Hepatocyte (in vitro differentiated cells): ENCODE results near the gene DENND1A. TPM values are rescaled to one million over a fixed set of nuclear protein-coding genes. Genes with fewer than 3 reads are reported as not detected.

Source experiments
- DNase-seq: peaks from one replicate; pipeline ENCODE4 v3.0.0-alpha.2; 2016; ENCODE audit warnings: low spot score
- H2AFZ ChIP-seq: fragments of 200-600 bp; sonication (generic); 2 replicates; pipeline ENCODE4 v1.6.0; 2016; ENCODE audit warnings: antibody characterized with exemption, mild to moderate bottlenecking
- H3K27ac ChIP-seq: fragments of 200-600 bp; sonication (generic); 2 replicates; pipeline ENCODE4 v1.5.1; 2016; ENCODE audit warnings: mild to moderate bottlenecking
- H3K27me3 ChIP-seq: fragments of 200-600 bp; sonication (generic); 2 replicates; pipeline ENCODE4 v1.6.1; 2016
- H3K36me3 ChIP-seq: fragments of 200-600 bp; sonication (generic); replicated peaks from 2 replicates; pipeline ENCODE4 v1.5.1; 2016; ENCODE audit warnings: low read depth; ENCODE audit not compliant: insufficient read depth
- H3K4me1 ChIP-seq: fragments of 200-600 bp; sonication (generic); 2 replicates; pipeline ENCODE4 v1.5.1; 2016; ENCODE audit warnings: mild to moderate bottlenecking, moderate library complexity; ENCODE audit not compliant: insufficient read depth
- H3K4me2 ChIP-seq: fragments of 200-600 bp; sonication (generic); 2 replicates; pipeline ENCODE4 v1.6.0; 2016
- H3K4me3 ChIP-seq: fragments of 200-600 bp; sonication (generic); 2 replicates; pipeline ENCODE4 v1.5.1; 2016; ENCODE audit warnings: mild to moderate bottlenecking
- H3K79me2 ChIP-seq: fragments of 200-600 bp; sonication (generic); 2 replicates; pipeline ENCODE4 v1.6.0; 2017; ENCODE audit warnings: mild to moderate bottlenecking
- H3K9me2 ChIP-seq: fragments of 200-600 bp; sonication (generic); replicated peaks from 2 replicates; pipeline ENCODE4 v1.6.0; 2017; ENCODE audit warnings: mild to moderate bottlenecking; ENCODE audit not compliant: insufficient read depth
- H3K9me3 ChIP-seq: fragments of 200-600 bp; sonication (generic); 2 replicates; pipeline ENCODE4 v1.5.1; 2016; ENCODE audit warnings: low read depth, mild to moderate bottlenecking
- H4K20me1 ChIP-seq: fragments of 200-600 bp; sonication (generic); 2 replicates; pipeline ENCODE4 v1.6.0; 2016; ENCODE audit warnings: mild to moderate bottlenecking; ENCODE audit not compliant: insufficient read depth, poor library complexity, severe bottlenecking
- EZH2 ChIP-seq: fragments of 200-600 bp; sonication (generic); IDR thresholded peaks from 2 replicates; pipeline ENCODE4 v1.6.1; 2016; ENCODE audit warnings: antibody characterized with exemption, mild to moderate bottlenecking, borderline replicate concordance
- EZH2phosphoT487 ChIP-seq: fragments of 200-600 bp; sonication (generic); IDR thresholded peaks from one replicate; pipeline ENCODE4 v1.6.1; 2018; ENCODE audit warnings: antibody characterized with exemption, mild to moderate bottlenecking, low read depth, moderate library complexity; ENCODE audit not compliant: unreplicated experiment, severe bottlenecking
- WGBS: methylation state at CpG from one replicate; pipeline ENCODE4 v1.1.6; 2016; ENCODE audit warnings: low lambda C conversion rate; ENCODE audit errors: missing lambda C conversion rate; 5-methylcytosine and 5-hydroxymethylcytosine counted together
- polyA plus RNA-seq: library from polyadenylated mRNA; unstranded; fragments of >200 nt; fragmentation: Nextera tagmentation; extraction: Ambion mirVana; gene quantifications from 2 replicates; pipeline ENCODE4 v1.2.1, GENCODE V29; 2016
- total RNA-seq: library from RNA; depleted of rRNA; stranded (reverse); fragments of >200 nt; gene quantifications from 2 replicates; pipeline ENCODE4 v1.2.3, GENCODE V29; 2014
- TF ChIP-seq, protein P1 (sequence below): fragments of 200-600 bp; sonication (generic); IDR thresholded peaks from 2 replicates; pipeline ENCODE4 v1.5.1; 2016; ENCODE audit warnings: antibody characterized with exemption, mild to moderate bottlenecking; ENCODE audit not compliant: poor library complexity

DENND1A gene
- total and polyA plus RNA-seq, 2 experiments from 2014 or later: 24.0 to 28.9 TPM

DNA sequence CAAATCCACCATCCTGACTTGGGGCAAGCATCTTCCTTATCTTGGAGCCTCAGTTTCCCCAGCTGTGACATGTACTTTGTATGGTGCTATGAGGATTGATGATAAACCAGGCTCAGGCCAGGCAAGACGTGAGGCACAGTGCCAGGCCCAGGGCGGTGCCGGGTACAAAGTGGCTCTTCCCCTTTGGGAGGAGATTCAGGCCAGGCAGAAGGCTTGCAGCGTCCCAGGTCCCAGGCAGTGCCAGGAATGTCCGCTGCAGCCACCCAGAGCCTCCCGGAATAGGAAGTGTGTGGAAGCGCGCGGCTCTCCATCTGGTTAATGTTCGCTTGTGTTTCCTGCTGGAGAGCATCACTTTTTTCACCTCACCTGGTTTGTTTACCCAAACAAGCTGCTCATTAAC, 12.6 kb upstream of the DENND1A start:
- Histone ChIP-seq H3K4me3 (no peak overlapping the region), H3K27me3 (no peaks in the 10 kb centered on the region), H3K9me2 (no peaks in the 10 kb centered on the region), H3K9me3 (no peaks in the 10 kb centered on the region), H3K27ac (no peak overlapping the region), H3K36me3 (no peaks in the 10 kb centered on the region), H3K4me1 (peaks cover 8% of the 10 kb centered on the region), H3K79me2 (no peaks in the 10 kb centered on the region), H4K20me1 (no peaks in the 10 kb centered on the region), H2AFZ (no peak overlapping the region), H3K4me2 (no peak overlapping the region)
- TF ChIP-seq EZH2phosphoT487: no peak
- TF ChIP-seq, protein P1, sequence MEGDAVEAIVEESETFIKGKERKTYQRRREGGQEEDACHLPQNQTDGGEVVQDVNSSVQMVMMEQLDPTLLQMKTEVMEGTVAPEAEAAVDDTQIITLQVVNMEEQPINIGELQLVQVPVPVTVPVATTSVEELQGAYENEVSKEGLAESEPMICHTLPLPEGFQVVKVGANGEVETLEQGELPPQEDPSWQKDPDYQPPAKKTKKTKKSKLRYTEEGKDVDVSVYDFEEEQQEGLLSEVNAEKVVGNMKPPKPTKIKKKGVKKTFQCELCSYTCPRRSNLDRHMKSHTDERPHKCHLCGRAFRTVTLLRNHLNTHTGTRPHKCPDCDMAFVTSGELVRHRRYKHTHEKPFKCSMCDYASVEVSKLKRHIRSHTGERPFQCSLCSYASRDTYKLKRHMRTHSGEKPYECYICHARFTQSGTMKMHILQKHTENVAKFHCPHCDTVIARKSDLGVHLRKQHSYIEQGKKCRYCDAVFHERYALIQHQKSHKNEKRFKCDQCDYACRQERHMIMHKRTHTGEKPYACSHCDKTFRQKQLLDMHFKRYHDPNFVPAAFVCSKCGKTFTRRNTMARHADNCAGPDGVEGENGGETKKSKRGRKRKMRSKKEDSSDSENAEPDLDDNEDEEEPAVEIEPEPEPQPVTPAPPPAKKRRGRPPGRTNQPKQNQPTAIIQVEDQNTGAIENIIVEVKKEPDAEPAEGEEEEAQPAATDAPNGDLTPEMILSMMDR: no peak
- TF ChIP-seq EZH2: no peak
- WGBS: 96% methylated on average over 10 of the region's 10 CpGs
- DNase-seq: no peak

DNA sequence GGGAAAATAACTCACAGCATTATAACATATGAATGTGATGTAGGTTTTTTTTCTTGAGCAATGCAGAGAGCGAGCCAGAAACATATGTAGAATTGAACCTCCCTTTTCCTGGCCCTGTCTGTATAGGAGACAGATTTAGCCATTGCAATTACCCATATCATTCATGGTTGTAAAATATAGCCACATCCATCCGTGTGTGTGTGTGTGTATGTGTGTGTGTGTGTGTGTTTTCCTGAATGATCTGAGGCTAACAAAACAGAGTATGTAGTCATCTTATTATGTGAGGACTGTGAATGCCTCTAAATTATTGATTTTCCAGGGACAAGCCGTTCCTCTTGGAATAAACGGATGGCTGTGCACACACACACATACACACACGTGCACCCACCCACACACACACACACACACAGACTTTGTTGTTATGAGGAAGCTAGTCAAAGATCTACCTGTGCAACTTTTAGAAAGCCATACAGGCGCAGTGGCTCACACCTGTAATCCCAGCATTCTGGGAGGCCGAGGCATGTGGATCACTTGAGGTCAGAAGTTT, 11.7 kb upstream of the DENND1A start:
- Histone ChIP-seq H3K9me3 (no peaks in the 10 kb centered on the region), H3K9me2 (no peaks in the 10 kb centered on the region), H3K4me1 (peaks cover 8% of the 10 kb centered on the region), H2AFZ (no peak overlapping the region), H3K4me2 (no peak overlapping the region), H3K79me2 (no peaks in the 10 kb centered on the region), H3K4me3 (no peak overlapping the region), H4K20me1 (no peaks in the 10 kb centered on the region), H3K27me3 (no peaks in the 10 kb centered on the region), H3K36me3 (no peaks in the 10 kb centered on the region), H3K27ac (no peak overlapping the region)
- no peak for DNase-seq
- TF ChIP-seq EZH2phosphoT487: no peak
- TF ChIP-seq, protein P1: no peak
- no peak for TF ChIP-seq EZH2
- WGBS: 84% methylated on average over 7 of the region's 7 CpGs

DNA sequence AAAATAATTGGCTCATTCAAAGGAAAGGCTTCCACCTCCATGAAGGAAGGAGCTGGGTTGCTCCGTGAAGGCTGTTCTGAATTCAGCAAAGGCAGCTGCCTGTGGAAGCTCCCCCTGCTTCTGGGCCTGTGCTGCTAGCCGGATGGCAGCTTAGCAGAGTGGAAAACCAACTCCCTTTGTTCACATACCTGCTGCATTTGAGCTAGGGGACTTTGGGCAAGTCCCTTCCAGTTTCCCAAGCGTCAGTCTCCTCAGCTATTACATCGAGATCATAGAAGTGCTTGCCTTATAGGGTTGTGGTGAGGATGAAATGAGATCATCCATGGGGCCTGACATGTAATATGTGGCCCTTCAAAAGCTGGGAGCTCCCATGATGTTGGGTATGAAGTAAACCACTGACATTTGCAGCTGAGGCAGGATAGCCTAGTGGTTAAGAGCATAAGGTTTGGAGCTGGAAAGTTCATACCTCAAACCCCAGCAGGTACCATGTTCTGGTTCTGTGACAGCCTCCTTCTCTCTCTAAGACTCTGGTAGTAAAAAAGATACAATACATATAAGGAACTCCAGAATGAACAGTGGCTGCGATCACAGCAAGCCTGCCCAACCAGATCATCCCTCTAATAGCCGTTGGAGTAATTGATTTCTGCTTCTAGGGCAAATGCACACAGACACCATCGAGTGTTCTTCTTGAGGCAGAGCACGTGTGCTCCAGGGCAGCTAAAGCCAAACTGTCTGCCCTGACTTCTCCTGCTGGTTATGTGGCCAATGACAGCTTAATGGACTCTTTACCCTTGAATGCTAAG, 11.0 kb upstream of the DENND1A start:
- H3K4me1 ChIP-seq: peaks cover under 1% of the 10 kb centered on the region
- DNase-seq: no peak
- H3K4me3 ChIP-seq: no peak overlapping the region
- TF ChIP-seq EZH2: no peak
- TF ChIP-seq, protein P1: no peak
- TF ChIP-seq EZH2phosphoT487: no peak
- no peaks in the 10 kb centered on the region for H3K36me3 ChIP-seq
- H3K27ac ChIP-seq: no peak overlapping the region
- no peaks in the 10 kb centered on the region for H3K9me3 ChIP-seq
- no peaks in the 10 kb centered on the region for H4K20me1 ChIP-seq
- H3K9me2 ChIP-seq: no peaks in the 10 kb centered on the region
- H3K4me2 ChIP-seq: no peak overlapping the region
- no peaks in the 10 kb centered on the region for H3K79me2 ChIP-seq
- H3K27me3 ChIP-seq: no peaks in the 10 kb centered on the region
- 68% methylated on average over 8 of the region's 8 CpGs for WGBS
- H2AFZ ChIP-seq: no peak overlapping the region
